ENCODE measurements around the gene SLC18B1. TPM values are rescaled to one million over a fixed set of nuclear protein-coding genes. Genes with fewer than 3 reads are reported as not detected.

Gene SLC18B1
- total and polyA plus RNA-seq, 2 of the 8 experiments (the other 6 are each of a cell fraction or from before 2014, with no cell fraction given), result 17.2 to 23.4 TPM

DNA sequence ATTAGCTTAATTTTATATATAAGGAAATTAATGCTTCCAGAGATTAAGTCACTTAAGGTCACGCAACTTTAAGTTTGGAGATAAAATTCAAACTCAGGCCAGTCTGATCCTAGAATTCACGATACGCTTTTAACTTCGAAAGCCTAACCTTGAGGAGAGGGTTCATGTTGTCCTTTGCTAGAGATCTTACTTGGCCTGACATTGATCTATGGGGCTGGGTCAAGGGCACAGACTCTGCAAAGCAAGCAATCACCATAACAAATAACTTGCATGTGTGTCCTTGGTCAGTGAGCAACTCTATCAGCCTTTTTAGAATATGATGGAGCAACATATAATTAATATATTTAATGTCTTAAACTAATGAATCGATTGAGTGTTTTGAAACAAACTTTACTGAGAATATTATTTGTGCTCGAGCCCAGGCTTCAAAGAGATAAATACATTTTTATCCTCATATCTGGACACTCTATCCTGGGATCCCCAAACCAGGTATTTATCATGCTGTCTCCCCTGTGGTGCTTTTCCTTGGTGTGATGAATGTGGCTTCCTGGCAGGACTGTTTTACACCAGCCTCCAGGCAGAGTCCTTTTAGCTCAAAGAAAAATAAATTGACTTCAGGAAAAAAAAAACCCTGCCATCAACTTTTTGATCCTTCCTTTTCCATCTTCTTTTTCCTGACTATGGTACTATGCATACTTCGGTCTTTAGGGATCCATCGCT lies 45.0 kb upstream of the SLC18B1 start (continued):
- TF ChIP-seq, protein P1, sequence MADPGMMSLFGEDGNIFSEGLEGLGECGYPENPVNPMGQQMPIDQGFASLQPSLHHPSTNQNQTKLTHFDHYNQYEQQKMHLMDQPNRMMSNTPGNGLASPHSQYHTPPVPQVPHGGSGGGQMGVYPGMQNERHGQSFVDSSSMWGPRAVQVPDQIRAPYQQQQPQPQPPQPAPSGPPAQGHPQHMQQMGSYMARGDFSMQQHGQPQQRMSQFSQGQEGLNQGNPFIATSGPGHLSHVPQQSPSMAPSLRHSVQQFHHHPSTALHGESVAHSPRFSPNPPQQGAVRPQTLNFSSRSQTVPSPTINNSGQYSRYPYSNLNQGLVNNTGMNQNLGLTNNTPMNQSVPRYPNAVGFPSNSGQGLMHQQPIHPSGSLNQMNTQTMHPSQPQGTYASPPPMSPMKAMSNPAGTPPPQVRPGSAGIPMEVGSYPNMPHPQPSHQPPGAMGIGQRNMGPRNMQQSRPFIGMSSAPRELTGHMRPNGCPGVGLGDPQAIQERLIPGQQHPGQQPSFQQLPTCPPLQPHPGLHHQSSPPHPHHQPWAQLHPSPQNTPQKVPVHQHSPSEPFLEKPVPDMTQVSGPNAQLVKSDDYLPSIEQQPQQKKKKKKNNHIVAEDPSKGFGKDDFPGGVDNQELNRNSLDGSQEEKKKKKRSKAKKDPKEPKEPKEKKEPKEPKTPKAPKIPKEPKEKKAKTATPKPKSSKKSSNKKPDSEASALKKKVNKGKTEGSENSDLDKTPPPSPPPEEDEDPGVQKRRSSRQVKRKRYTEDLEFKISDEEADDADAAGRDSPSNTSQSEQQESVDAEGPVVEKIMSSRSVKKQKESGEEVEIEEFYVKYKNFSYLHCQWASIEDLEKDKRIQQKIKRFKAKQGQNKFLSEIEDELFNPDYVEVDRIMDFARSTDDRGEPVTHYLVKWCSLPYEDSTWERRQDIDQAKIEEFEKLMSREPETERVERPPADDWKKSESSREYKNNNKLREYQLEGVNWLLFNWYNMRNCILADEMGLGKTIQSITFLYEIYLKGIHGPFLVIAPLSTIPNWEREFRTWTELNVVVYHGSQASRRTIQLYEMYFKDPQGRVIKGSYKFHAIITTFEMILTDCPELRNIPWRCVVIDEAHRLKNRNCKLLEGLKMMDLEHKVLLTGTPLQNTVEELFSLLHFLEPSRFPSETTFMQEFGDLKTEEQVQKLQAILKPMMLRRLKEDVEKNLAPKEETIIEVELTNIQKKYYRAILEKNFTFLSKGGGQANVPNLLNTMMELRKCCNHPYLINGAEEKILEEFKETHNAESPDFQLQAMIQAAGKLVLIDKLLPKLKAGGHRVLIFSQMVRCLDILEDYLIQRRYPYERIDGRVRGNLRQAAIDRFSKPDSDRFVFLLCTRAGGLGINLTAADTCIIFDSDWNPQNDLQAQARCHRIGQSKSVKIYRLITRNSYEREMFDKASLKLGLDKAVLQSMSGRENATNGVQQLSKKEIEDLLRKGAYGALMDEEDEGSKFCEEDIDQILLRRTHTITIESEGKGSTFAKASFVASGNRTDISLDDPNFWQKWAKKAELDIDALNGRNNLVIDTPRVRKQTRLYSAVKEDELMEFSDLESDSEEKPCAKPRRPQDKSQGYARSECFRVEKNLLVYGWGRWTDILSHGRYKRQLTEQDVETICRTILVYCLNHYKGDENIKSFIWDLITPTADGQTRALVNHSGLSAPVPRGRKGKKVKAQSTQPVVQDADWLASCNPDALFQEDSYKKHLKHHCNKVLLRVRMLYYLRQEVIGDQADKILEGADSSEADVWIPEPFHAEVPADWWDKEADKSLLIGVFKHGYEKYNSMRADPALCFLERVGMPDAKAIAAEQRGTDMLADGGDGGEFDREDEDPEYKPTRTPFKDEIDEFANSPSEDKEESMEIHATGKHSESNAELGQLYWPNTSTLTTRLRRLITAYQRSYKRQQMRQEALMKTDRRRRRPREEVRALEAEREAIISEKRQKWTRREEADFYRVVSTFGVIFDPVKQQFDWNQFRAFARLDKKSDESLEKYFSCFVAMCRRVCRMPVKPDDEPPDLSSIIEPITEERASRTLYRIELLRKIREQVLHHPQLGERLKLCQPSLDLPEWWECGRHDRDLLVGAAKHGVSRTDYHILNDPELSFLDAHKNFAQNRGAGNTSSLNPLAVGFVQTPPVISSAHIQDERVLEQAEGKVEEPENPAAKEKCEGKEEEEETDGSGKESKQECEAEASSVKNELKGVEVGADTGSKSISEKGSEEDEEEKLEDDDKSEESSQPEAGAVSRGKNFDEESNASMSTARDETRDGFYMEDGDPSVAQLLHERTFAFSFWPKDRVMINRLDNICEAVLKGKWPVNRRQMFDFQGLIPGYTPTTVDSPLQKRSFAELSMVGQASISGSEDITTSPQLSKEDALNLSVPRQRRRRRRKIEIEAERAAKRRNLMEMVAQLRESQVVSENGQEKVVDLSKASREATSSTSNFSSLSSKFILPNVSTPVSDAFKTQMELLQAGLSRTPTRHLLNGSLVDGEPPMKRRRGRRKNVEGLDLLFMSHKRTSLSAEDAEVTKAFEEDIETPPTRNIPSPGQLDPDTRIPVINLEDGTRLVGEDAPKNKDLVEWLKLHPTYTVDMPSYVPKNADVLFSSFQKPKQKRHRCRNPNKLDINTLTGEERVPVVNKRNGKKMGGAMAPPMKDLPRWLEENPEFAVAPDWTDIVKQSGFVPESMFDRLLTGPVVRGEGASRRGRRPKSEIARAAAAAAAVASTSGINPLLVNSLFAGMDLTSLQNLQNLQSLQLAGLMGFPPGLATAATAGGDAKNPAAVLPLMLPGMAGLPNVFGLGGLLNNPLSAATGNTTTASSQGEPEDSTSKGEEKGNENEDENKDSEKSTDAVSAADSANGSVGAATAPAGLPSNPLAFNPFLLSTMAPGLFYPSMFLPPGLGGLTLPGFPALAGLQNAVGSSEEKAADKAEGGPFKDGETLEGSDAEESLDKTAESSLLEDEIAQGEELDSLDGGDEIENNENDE (IDR thresholded peaks at IDR 0.05; ENCODE audit: insufficient replicate concordance, low read length), result no peak
- TF ChIP-seq, protein P2, sequence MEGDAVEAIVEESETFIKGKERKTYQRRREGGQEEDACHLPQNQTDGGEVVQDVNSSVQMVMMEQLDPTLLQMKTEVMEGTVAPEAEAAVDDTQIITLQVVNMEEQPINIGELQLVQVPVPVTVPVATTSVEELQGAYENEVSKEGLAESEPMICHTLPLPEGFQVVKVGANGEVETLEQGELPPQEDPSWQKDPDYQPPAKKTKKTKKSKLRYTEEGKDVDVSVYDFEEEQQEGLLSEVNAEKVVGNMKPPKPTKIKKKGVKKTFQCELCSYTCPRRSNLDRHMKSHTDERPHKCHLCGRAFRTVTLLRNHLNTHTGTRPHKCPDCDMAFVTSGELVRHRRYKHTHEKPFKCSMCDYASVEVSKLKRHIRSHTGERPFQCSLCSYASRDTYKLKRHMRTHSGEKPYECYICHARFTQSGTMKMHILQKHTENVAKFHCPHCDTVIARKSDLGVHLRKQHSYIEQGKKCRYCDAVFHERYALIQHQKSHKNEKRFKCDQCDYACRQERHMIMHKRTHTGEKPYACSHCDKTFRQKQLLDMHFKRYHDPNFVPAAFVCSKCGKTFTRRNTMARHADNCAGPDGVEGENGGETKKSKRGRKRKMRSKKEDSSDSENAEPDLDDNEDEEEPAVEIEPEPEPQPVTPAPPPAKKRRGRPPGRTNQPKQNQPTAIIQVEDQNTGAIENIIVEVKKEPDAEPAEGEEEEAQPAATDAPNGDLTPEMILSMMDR (IDR thresholded peaks at IDR 0.05; ENCODE audit: control extremely low read depth in 1 of 3, insufficient read depth in 1 of 3, low read depth in 1 of 3, low read length in 3 of 3), result no peak
- TF ChIP-seq BRCA1 (IDR thresholded peaks at IDR 0.05; ENCODE audit: low read depth, low read length) (no peak), CBX5 (IDR thresholded peaks at IDR 0.05; ENCODE audit: low read depth, low read length) (no peak), CBX8 (IDR thresholded peaks at IDR 0.05; ENCODE audit: borderline replicate concordance, low read depth, low read length) (no peak), YY1 (IDR thresholded peaks at IDR 0.05; ENCODE audit: low read depth, low read length) (no peak)
- TF ChIP-seq, protein P3, sequence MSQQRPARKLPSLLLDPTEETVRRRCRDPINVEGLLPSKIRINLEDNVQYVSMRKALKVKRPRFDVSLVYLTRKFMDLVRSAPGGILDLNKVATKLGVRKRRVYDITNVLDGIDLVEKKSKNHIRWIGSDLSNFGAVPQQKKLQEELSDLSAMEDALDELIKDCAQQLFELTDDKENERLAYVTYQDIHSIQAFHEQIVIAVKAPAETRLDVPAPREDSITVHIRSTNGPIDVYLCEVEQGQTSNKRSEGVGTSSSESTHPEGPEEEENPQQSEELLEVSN (IDR thresholded peaks at IDR 0.05), result no peak

Measured in H1 (cell line).